GM20431 (cell line): Measurements from ENCODE around the gene FAM3C.

ENCODE experiments used
- in situ Hi-C: fragments of 300-500 bp; cut with MseI, MboI; formaldehyde crosslinking; loops from one replicate; pipeline ENCODE4 v1.15.0; 2020; ENCODE audit warnings: low sequenced_read_pairs; ENCODE audit not compliant: unreplicated experiment

FAM3C gene

DNA sequence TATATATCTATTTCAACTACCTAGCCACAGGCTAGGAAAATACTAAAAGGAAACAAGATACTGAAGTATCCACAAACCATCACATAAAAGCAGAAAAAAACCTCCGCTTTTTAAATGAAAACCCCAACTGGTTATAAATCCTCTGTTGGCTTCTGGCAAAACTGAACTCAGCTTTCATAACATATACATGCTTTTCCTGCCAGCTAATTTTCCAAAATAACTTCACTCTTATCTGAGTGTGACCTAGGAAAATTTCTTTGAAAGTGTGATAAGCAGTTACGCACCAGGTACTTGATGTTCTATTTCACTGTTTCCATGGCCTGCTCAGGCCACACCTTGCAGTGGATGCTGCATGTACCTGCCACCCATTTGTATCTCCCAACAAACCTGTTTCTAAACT is 11.8 kb downstream of the FAM3C start:
- in situ Hi-C loops: no loop called here

DNA sequence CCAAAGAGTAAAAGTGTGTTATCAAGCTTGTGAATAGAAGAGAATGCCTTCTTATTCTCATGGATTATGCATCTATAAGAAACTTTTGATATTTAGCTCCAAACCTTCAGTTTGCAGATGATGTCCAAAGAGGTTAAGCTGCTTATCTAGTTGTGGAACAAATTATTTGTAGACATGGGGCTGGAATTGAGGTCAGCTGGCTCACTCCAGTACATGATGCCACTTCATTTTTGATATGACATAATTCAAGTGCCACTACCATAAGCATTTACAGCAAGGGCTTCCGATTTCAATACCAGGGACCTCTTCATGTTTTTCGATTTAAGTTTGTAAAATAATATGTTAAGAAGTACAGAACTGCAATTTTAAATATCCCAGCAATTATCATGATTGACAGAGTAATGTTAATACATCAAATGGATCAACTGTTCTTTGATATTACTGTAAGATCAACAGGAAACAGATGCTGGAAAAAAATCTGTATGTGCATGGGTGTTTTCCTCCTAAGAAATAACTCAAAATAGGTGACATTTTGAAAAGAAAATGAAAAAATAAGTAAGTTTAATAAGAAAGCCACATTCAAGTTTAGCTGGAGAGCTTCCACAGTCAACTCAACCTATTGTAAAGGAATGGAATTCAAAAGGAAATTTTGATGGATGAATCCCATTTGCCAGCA is 12.7 kb downstream of the FAM3C start:
- in situ Hi-C loops: no loop called here

DNA sequence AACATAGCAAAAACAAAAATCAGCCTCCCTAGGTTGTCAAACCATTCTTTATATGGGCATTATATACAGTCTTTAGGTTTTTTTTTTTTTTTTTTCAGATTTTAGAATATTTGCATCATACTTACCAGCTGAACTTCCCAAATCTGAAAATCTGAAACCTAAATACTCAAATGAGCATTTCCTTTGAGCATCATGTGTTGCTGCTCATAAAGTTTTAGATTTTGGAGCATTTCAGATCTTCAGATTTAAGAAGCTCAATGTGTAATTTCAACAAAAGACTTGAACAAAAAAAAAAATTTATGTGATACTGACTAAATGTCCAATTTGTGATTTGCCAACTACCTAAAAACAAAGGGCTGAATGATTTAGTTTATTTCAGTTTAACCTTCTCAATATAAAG is 13.6 kb downstream of the FAM3C start:
- in situ Hi-C loops: no loop called here

DNA sequence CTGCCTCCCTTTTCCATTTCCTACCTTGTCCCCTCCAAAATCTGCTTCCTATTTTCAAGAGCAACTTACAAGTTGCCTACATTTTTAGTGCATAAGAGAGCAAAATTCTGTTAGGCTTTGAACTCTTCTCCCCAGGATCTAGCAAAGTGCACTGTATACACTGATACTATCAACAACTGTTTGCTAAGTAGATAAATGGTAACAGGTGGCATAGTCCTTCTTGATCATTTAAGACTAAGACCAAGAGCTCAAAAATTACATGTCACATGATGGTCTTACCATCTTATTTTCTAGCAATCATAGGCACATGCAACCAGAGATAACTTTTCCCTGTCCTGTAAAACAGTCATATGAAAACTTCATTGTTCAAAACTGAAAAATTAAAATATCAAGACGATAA is 16.2 kb downstream of the FAM3C start:
- in situ Hi-C loops: no loop called here

DNA sequence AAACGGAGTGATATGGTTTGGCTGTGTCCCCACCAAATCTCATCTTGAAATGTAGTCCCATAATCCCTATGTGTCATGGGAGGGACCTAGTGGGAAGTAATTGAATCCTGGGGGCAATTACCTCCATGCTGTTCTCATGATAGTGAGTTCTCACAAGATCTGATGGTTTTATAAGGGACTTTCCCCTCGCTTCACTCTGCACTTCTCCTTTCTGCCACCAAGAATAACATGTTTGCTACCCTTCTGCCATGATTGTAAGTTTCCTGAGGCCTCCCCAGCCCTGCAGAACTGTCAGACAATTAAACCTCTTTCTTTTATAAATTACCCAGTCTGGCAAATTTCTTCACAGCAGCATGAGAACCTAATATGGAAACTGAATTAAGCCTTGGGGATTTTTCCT is 19.1 kb downstream of the FAM3C start:
- in situ Hi-C loops: no loop called here

DNA sequence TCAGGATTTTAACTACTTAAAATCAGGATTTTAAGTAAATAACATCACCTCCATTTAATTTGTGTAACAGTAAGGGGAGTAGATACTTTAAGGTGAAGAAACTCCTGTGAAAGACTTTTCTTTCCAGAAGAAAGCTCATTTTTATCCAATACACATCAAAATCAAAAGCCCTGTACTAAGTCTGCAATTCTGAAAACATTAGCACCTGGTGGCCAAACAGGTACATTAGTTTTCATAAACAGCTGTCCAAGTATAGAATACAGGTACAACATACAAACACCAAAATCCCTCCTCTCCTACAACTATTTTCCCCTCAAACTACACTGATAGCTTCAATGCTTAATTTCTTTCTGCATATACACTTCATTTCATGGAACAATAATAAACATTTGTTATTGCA is 22.9 kb downstream of the FAM3C start:
- in situ Hi-C loops: no loop called here

DNA sequence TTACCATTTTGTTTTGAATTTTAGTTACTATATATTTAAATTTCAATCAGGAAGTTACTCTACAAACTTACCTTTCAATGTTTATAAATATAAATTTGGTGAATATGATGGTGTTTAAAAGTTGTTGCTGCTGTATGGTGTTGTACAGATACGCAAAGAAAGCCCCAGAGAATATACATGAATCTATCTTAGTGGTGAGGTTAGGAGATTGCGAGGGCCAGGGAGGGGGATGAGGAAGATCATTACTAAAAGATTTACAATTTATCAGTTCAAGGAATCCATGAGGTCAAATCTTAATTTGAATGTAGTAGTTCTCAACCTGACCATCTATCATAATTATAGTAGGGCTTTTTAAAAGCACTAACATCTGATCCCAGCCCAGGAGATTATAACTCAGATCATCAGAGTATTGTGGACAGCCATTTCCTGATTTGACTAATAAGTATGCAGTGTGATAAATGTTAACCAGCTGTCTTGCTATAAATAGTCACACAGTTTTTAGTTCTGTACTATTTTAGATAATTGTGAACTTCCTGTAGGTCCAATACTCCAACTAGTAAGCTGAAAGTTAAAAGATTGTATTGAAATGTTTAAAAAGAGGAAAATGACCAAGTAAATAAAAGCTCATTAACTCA is 23.6 kb downstream of the FAM3C start:
- in situ Hi-C loops: no loop called here

DNA sequence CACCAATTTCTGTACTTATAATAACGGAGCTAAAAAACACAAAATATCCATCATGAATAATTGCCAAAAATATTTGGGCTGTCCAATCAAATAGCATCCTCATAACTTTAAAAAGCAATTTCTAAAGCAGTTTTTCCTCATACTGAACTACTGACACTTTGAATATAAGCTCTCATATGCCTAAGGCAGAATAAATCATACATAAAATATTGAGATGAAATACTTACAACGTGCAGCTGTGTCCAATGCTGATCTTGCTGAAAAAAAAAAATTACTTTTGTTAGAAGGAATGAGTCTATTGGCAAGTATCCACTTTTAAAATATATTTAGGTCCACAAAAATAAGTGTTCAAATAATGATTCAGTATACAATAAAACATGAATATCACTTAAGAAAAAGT is 24.2 kb downstream of the FAM3C start:
- in situ Hi-C loops: no loop called here

DNA sequence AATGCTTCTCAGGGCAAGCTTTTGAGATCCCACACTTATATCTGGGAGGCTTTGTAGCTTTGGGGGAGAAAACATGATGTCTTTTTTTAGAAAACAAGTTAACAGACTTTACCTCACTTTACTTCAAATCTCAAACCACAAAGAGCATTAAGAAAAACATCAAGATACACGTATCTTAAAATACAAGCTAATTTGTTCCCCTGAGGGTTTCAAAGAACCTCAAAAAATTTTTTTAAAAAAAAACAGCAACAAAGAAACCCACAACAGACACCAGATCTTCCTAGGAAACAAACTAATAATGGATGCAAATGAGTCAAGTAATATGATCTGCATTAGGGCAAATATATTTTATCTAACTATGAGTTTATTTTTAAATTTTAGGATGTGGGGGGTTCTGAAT is 24.7 kb downstream of the FAM3C start:
- in situ Hi-C loops: no loop called here

DNA sequence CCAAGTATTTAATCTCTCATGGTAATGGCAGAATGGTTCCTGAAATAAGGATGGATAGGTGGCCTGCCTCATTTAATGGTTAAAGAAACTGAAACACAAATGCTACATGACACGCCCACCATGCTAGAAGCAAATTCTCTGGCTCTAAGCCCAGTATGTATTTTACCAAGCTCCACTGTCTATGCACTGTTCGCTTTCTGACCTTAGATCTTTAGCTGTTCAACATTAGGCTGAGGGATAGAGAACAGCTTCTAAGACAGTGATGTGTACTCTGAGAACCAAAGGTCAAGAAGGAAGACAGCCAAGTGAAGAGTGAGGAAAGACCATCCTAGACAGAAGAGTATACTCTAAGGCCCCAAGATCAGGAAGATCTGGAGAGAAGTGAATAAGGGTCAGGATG is 26.6 kb downstream of the FAM3C start:
- in situ Hi-C loops: loop anchor here (10.0 kb wide), 1 partner anchor 175 kb away; no protein-coding TSS in a partner anchor

DNA sequence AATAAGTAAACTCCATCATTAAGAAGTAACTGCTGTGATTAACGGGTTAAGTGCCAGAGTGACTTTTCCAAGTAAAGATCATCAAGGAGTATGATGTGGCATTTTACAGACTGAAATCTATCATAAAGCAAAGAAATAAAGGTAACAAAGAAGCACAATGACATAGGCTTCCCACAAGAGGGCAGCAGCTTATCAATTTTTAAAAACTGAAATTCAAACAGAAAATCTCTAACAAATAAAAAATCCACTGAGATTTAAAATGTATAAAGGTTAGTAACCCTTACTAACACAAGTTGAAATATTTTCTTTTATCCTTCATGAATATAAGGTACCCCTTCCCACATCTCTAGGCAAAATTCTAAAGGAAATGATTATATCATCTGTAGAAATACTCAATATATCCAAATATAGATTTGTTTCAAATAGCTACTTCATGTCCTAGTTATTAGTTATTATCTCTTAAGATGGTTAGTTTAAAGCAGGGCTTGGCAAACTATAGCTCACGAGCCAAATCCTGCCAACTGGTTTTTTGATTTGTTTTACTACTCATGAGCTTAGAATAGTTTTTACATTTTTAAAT is 29.2 kb downstream of the FAM3C start:
- in situ Hi-C loops: loop anchor here (10.0 kb wide), 1 partner anchor 178 kb away; no protein-coding TSS in a partner anchor

DNA sequence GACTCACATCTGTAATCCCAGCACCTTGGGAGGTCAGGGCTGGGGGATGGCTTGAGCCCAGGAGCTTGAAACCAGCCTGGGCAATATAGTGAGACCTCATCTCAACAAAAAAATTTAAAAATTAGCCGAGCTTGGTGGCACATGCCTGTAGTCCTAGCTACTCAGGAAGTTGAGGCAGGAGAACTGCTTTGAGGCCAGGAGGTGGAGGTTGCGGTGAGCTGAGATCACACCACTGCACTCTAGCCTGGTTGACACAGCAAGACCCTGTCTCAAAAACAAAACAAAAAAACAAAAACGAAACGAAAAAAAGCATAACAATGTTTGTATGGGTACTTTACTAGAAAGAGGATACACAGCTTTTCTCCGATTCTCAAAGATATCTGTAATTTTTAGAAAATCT is 35.5 kb downstream of the FAM3C start:
- in situ Hi-C loops: loop anchor here (10.0 kb wide), 1 partner anchor 184 kb away; no protein-coding TSS in a partner anchor

DNA sequence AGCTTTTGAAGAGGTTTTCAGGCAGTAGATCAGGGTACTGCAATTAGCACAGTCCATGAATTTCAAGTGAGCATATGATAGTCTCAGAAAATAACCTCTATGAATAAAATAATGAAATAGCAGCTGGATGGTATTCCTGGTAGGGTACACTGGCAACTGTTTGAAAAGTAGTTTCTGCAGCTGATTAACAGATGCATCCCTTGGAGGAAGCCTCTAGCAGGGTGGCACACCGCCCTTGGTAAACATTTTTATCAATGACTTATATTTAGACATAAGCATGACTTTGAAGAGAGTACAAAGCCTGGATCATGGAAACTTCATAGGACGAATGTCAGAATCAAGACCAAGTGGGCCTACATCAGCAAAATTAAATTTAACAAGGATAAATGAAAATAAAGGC is 40.5 kb downstream of the FAM3C start:
- in situ Hi-C loops: no loop called here

DNA sequence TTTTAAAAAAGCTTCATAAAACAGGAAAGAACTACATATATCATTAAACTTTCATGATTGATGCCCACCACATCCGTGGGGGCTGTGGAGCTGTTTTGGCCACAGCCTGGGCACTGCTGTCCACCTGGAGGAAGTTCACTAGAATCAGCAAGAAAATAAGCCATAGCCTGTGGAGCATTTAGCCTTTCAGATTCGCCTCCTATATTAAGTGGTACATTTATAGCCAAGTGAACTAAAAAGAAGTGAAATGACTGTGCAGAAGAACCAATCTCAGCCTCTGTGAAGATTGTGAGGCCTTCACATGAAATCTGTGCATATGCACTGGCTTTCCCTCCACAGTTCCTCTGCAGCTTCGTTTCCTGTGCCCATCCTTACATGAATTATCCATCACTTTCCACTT is 43.8 kb downstream of the FAM3C start:
- in situ Hi-C loops: no loop called here

DNA sequence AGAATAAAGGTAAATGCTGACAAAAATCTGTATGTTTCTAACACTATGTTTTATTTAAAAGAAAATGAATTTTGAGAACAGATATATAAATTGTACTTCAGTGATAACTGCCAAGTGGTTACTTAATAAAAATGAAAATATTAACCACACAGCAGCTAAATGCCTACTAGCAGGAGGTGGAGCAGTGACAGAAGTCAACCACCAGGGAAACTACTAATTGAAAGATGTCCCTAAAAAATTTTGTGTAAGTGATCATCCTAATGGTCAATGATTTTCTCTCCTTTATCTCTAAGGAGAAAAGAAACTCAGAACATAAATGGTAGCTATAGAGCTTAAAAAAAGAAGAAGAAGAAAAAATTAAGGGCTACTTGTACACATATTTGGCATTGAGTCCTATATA is 44.4 kb downstream of the FAM3C start:
- in situ Hi-C loops: no loop called here

DNA sequence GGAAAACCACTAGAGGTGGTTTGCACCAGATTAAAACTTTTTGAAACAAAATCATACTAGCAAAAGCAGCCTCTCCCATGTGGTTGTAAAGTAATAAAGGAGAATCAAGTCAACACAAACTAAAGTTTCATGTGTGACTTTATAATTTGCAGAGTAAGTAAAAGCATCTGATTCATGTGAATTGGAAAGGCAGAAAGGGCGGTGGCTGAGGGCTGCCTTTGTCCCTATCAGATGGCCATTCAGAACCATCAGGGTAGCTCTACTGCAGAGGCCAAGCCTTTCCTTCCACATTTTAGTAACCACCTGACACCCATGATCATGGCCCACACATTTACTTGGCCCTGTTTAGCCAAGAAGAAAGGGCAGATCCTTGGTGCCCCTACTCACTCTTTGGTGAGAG is 51.6 kb downstream of the FAM3C start:
- in situ Hi-C loops: no loop called here

DNA sequence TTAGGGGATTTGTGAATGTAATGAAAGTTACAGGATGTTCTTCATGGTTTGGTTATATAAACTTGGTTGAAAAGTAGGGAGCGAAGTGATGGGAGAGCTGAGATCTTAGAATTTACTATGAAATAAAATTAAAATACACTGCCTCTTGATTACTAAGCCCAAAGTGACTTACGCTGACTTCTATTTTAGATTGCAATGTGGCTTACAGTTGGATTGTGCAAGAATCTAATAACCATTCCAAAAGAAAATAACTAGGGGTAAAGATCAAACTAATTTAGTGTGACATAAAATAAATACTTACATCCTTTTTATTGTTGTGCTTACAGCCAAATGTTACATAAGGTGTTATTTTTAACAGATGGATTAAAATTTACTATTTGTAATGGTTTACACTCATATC is 52.0 kb downstream of the FAM3C start:
- in situ Hi-C loops: no loop called here

DNA sequence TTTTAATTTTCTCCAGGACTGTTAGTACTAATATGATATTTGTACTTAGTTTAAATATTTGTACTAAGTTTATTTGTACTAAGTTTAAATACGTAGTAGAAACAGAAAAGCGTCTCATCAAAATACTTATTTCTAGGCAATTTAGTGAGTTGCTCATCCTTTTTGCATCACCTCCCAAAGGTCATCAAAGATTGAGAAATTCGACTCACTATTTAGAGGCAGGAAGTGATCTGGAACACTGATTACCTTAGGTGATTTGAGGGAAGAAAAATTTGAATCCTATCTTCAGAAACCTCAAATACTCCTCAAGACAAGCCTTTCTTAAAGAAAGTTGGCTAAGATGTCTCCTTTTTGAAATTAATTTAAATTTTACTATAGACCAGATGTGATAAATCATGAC is 52.8 kb downstream of the FAM3C start:
- in situ Hi-C loops: no loop called here

DNA sequence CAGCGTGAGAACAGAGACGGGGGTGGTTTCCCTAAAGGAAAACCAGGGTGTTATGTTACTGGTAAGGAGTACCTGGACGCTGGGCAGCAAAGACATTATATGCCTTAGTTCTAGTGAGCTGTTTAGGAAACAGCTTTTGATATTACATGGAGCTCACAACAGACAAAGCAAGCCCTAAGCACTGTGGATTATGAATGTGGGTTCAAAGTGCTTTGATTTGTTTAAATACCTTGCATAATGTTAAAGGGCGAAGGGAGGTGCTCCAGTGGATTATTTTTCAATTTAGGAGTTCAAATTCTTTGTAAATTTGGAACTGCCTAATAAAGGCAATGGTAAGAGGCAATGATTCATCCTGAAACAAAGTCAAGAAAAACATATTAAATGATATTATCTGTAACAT is 53.5 kb downstream of the FAM3C start:
- in situ Hi-C loops: no loop called here

DNA sequence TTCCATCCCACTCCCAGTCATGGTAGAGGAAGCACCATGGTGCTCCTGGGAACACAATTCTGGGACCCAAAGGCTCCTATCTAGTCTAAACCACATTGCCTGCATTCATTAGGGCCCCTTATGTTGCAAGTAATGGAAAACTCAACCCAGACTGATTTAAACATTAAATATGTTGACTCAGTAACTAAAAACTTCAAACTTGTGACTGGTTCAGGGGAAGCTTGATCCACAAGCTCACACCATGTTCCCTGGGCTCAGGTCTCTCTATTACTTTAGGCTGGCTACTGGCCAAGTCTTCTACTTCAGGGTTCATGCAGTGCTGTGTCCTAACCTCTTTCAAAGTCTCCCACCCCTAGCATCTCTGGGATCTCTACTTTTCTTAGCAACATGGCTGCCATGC is 54.2 kb downstream of the FAM3C start:
- in situ Hi-C loops: no loop called here

DNA sequence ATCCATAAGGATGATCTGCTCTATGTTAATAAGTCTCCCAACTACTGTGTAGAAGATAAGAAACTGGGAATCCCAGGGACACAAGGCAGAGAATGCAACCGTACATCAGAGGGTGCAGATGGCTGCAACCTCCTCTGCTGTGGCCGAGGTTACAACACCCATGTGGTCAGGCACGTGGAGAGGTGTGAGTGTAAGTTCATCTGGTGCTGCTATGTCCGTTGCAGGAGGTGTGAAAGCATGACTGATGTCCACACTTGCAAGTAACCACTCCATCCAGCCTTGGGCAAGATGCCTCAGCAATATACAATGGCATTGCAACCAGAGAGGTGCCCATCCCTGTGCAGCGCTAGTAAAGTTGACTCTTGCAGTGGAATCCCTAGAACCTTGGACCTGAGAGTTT is 57.0 kb downstream of the FAM3C start:
- in situ Hi-C loops: no loop called here

DNA sequence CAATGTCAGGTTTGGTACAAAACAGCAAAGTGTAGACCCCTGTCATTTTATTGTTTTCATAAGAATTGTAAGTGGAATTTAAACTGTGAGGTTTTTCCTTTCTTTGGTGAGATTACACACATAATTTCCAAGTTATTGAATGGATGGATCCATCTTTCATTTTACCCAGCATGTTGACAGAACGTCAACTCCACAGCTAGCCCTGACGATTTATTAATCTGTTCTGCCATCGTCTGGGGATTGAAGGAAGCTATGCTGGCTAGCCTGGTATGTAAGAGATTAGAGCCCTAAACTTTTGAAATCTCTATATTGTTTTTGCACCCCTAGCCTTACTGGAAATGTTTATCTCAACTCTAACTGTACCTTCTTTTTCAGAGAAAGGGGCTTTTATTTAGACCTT is 58.7 kb downstream of the FAM3C start:
- in situ Hi-C loops: no loop called here
